ENCODE results near the gene IGLL5. TPM values are rescaled to one million over a fixed set of nuclear protein-coding genes. Genes with fewer than 3 reads are reported as not detected.

Gene IGLL5
- polyA plus RNA-seq, 2 of the 4 experiments (the other 2 are of a cell fraction), result not detected

DNA sequence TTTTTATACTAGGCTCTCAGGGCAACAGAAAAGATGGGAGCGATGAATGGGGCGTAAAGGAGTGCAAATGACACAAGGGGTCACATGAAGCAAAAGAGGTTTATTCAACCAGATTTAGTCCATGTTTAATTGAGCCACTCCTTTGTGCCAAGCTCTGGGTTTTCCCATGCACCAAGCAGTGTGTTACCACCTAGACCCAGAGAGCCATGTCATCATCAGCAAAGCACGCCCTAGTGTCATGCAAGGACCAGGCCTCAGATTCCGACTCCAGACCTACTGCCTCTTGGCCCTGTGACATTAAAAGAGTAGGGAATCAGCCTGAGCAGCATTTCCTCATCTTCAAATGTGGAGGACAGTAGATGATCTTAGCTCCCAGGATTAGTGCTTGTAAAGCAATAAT is 1.1 kb upstream of the IGLL5 start:
- H3K4me3 ChIP-seq, result no peak overlapping the region
- TF ChIP-seq EHMT2 (IDR thresholded peaks at IDR 0.05; ENCODE audit: low read depth) (no peak), RARB (CRISPR knock-in tag; IDR thresholded peaks at IDR 0.05) (no peak), KDM5A (IDR thresholded peaks at IDR 0.05) (no peak), JUN (IDR thresholded peaks at IDR 0.05) (no peak), HEYL (CRISPR knock-in tag; IDR thresholded peaks at IDR 0.05) (no peak), ZSCAN20 (CRISPR knock-in tag; IDR thresholded peaks at IDR 0.05) (no peak), EP300 (IDR thresholded peaks at IDR 0.05) (no peak), NPAS2 (CRISPR knock-in tag; IDR thresholded peaks at IDR 0.05; ENCODE audit: borderline replicate concordance) (no peak), PHF8 (IDR thresholded peaks at IDR 0.05; ENCODE audit: borderline replicate concordance, low read depth) (no peak), GATA3 (IDR thresholded peaks at IDR 0.05; ENCODE audit: borderline replicate concordance) (no peak), EHF (CRISPR knock-in tag; IDR thresholded peaks at IDR 0.05) (no peak), BHLHE40 (IDR thresholded peaks at IDR 0.05; ENCODE audit: low read depth, low read length) (no peak), TP53 (CRISPR knock-in tag; IDR thresholded peaks at IDR 0.05) (no peak)
- TF ChIP-seq, protein P1, sequence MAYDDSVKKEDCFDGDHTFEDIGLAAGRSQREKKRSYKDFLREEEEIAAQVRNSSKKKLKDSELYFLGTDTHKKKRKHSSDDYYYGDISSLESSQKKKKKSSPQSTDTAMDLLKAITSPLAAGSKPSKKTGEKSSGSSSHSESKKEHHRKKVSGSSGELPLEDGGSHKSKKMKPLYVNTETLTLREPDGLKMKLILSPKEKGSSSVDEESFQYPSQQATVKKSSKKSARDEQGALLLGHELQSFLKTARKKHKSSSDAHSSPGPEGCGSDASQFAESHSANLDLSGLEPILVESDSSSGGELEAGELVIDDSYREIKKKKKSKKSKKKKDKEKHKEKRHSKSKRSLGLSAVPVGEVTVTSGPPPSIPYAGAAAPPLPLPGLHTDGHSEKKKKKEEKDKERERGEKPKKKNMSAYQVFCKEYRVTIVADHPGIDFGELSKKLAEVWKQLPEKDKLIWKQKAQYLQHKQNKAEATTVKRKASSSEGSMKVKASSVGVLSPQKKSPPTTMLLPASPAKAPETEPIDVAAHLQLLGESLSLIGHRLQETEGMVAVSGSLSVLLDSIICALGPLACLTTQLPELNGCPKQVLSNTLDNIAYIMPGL (CRISPR knock-in tag; IDR thresholded peaks at IDR 0.05; ENCODE audit: borderline replicate concordance), result no peak
- TF ChIP-seq, protein P2, sequence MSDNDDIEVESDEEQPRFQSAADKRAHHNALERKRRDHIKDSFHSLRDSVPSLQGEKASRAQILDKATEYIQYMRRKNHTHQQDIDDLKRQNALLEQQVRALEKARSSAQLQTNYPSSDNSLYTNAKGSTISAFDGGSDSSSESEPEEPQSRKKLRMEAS (IDR thresholded peaks at IDR 0.05), result no peak
- 21% methylated on average over 4 of the region's 4 CpGs for WGBS (ENCODE audit: missing lambda C conversion rate)
- CTCF ChIA-PET, result interaction anchor here (0.6 to 1.5 kb wide), 4 partner anchors 25 to 225 kb away, joined by 3 read pairs; no protein-coding TSS in a partner anchor
- H3K9me3 ChIP-seq, result no peaks in the 10 kb centered on the region
- no peak overlapping the region for H3K4me2 ChIP-seq
- DNase-seq (ENCODE audit: low read depth in 1 of 2, low spot score in 1 of 2) (no peak), ATAC-seq (no peak), FAIRE-seq (no peak)
- no peaks in the 10 kb centered on the region for H3K4me1 ChIP-seq
- POLR2A ChIA-PET, result no interaction called here
- H3K27ac ChIP-seq, result no peak overlapping the region

DNA sequence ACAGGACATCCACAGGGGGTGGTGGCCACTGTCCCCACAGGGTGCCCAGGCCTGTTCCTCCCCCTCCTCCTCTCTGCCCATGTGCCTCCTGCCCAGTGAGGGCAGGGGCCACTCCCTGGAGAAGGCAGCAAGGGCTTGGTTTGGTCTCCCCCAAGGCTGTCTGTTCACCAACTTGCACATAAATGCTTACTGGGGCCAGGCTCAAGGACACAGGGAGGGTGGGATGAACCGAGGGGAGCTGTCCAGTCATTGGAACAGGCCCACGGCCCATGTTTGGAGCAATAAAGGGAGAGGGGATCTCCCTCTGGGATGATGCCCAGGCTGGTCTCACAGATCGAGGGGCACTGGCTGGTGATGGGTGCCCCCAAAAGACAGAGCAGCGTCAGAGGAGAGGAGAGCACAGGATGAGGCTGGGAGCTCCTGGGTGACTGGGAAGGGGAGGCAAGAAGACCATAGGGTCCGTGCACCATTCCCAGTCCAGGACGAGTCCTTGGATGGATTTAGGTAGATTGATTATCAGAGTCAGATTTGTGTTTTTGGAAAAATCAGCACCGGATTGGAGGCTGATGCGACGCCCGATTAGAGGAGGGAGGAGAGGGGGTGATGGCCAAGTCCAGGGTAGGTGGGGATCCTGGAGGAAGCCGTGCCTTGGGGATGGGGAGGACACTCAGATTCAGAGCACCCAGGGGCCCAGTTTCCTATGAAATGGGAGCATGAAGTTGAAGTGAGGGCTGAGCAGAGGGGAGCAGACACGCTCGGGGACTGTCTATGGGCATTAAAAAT is 1.1 kb downstream of the IGLL5 start:
- DNase-seq (ENCODE audit: low read depth in 1 of 2, low spot score in 1 of 2) (no peak), FAIRE-seq (no peak), ATAC-seq (no peak)
- POLR2A ChIA-PET, result no interaction called here
- H3K27ac ChIP-seq, result no peak overlapping the region
- WGBS (ENCODE audit: missing lambda C conversion rate), result 48% methylated on average over 10 of the region's 13 CpGs
- no peak overlapping the region for H3K4me2 ChIP-seq
- no peaks in the 10 kb centered on the region for H3K4me1 ChIP-seq
- CTCF ChIA-PET, result interaction anchor here (0.7 to 1.5 kb wide), 3 partner anchors 40 to 118 kb away, joined by 3 to 5 read pairs (median 4); no protein-coding TSS in a partner anchor
- no peaks in the 10 kb centered on the region for H3K9me3 ChIP-seq
- H3K4me3 ChIP-seq, result no peak overlapping the region
- TF ChIP-seq EHF (CRISPR knock-in tag; IDR thresholded peaks at IDR 0.05) (no peak), CTCF (IDR thresholded peaks at IDR 0.05) (no peak), ZFP36 (IDR thresholded peaks at IDR 0.05; ENCODE audit: borderline replicate concordance, partially characterized antibody) (no peak)
- TF ChIP-seq, protein P3, sequence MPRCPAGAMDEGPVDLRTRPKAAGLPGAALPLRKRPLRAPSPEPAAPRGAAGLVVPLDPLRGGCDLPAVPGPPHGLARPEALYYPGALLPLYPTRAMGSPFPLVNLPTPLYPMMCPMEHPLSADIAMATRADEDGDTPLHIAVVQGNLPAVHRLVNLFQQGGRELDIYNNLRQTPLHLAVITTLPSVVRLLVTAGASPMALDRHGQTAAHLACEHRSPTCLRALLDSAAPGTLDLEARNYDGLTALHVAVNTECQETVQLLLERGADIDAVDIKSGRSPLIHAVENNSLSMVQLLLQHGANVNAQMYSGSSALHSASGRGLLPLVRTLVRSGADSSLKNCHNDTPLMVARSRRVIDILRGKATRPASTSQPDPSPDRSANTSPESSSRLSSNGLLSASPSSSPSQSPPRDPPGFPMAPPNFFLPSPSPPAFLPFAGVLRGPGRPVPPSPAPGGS (IDR thresholded peaks at IDR 0.05), result no peak

- ATAC-seq (no peak), FAIRE-seq (no peak), DNase-seq (ENCODE audit: low read depth in 1 of 2, low spot score in 1 of 2) (no peak)
- no peak for TF ChIP-seq RAD21 (conservative IDR thresholded peaks at IDR 0.05 in 1 of 2, IDR thresholded peaks at IDR 0.05 in 1 of 2)
- TF ChIP-seq ESRRA (IDR thresholded peaks at IDR 0.05; ENCODE audit: borderline replicate concordance, low read length), result no peak
- TF ChIP-seq, protein P2 (IDR thresholded peaks at IDR 0.05), result no peak
- TF ChIP-seq ZNF302 (CRISPR knock-in tag; IDR thresholded peaks at IDR 0.05), result no peak
- TF ChIP-seq FOSL2 (IDR thresholded peaks at IDR 0.05), result no peak
- TF ChIP-seq FOSL2 (CRISPR knock-in tag; IDR thresholded peaks at IDR 0.05), result no peak
- no peak for TF ChIP-seq CEBPB (IDR thresholded peaks at IDR 0.05)
- no peak for TF ChIP-seq JUN (IDR thresholded peaks at IDR 0.05)
- no peak for TF ChIP-seq EHMT2 (IDR thresholded peaks at IDR 0.05; ENCODE audit: low read depth)
- TF ChIP-seq GATA3 (IDR thresholded peaks at IDR 0.05; ENCODE audit: borderline replicate concordance), result no peak
- no peak for TF ChIP-seq EP300 (IDR thresholded peaks at IDR 0.05)
- TF ChIP-seq POLR2AphosphoS2 (conservative IDR thresholded peaks at IDR 0.05; ENCODE audit: low read length), result no peak
- TF ChIP-seq RCOR1 (IDR thresholded peaks at IDR 0.05; ENCODE audit: low read depth, low read length), result no peak
- no peak for TF ChIP-seq MAZ (IDR thresholded peaks at IDR 0.05; ENCODE audit: borderline replicate concordance, low read depth, low read length)
- TF ChIP-seq, protein P3 (IDR thresholded peaks at IDR 0.05), result no peak
- ChIA-PET CTCF (no interaction called here), POLR2A (no interaction called here)
- H3K4me2 ChIP-seq, result no peak overlapping the region
- no peak overlapping the region for H3K27ac ChIP-seq
- no peaks in the 10 kb centered on the region for H3K9me3 ChIP-seq
- H3K4me3 ChIP-seq, result no peak overlapping the region
- H3K4me1 ChIP-seq, result no peaks in the 10 kb centered on the region
Observed at GRCh38 chr22:22890085-22890484, 2.5 kb downstream of the IGLL5 start.

Measured in A549 (cell line).